GM12892 (cell line): Measurements from ENCODE around the gene CD80.

ENCODE experiments used
- DNase-seq: peaks from one replicate; pipeline ENCODE4 v3.0.0; 2011; ENCODE audit not compliant: insufficient read length
- FAIRE-seq: peaks from 2 replicates; lab custom pipeline; 2011; peaks lifted over from hg19 to GRCh38; lab: Jason Lieb, UNC
- POLR2A ChIP-seq: IDR thresholded peaks from 2 replicates; pipeline ENCODE4 v1.6.1; 2011; ENCODE audit warnings: low read depth, low read length, control low read depth
- POLR2AphosphoS5 ChIP-seq: IDR thresholded peaks from 2 replicates; pipeline ENCODE4 v1.6.1; 2011; ENCODE audit warnings: low read depth, low read length, control low read depth
- TAF1 ChIP-seq: IDR thresholded peaks from 2 replicates; pipeline ENCODE4 v1.6.1; 2011; ENCODE audit warnings: low read depth, mild to moderate bottlenecking, control low read depth, low read length, borderline replicate concordance

Gene CD80

GRCh38 chr3:119483101-119483500 is 76.3 kb downstream of the CD80 start:
- FAIRE-seq (no peak), DNase-seq (no peak)

GRCh38 chr3:119481079-119481478 is 78.3 kb downstream of the CD80 start:
- DNase-seq: no peak
- FAIRE-seq: peak; percentile 30
- TF ChIP-seq POLR2AphosphoS5 (no peak), POLR2A (no peak), TAF1 (no peak)

More at GRCh38 chr3:119483101-119483500, 76.3 kb downstream of the CD80 start:
- TF ChIP-seq TAF1 (no peak), POLR2A (no peak), POLR2AphosphoS5 (no peak)
